A549 (cell line): ENCODE measurements around the gene CEBPE. TPM values are rescaled to one million over a fixed set of nuclear protein-coding genes. Genes with fewer than 3 reads are reported as not detected.

ENCODE experiments used
- ATAC-seq, 2 experiments: fragments of 200-7000 bp in 1 of 2; fragments of >200 bp in 1 of 2; cut with Nextera tagmentation in 1 of 2; cut with Tn5 transposase in 1 of 2; 3 replicates each; pipeline versions ENCODE4 v1.8.0 to v1.9.1; 2018 to 2020; ENCODE audit warnings: mild to moderate bottlenecking in 1 of 2, moderate library complexity in 1 of 2
- CTCF ChIA-PET: fragments of 300-600 bp; sonication (Branson Sonifier 250); formaldehyde crosslinking; extraction: SDS; loops from one replicate; lab custom pipeline; 2021; ENCODE audit warnings: antibody characterized with exemption, inconsistent platforms; lab: Yijun Ruan, JAX
- POLR2A ChIA-PET: fragments of 350-600 bp; formaldehyde crosslinking; extraction: SDS; loops from one replicate; lab custom pipeline; 2021; ENCODE audit warnings: antibody characterized with exemption, inconsistent platforms; lab: Yijun Ruan, JAX
- DNase-seq, 2 experiments: peaks; one replicate each; pipeline versions ENCODE4 v3.0.0 to v3.0.0-alpha.2; 2011 to 2016; ENCODE audit warnings: low read depth in 1 of 2, low spot score in 1 of 2
- FAIRE-seq: peaks from 2 replicates; lab custom pipeline; 2011; peaks lifted over from hg19 to GRCh38; lab: Jason Lieb, UNC
- H3K27ac ChIP-seq, 2 experiments: fragments of >200 bp; sonication (Bioruptor Twin); formaldehyde crosslinking; 3 replicates each; pipeline ENCODE4 v1.5.1; 2016 to 2017
- H3K4me1 ChIP-seq: fragments of >200 bp; sonication (Bioruptor Twin); formaldehyde crosslinking; 3 replicates; pipeline ENCODE4 v1.6.1; 2016
- H3K4me2 ChIP-seq: fragments of >200 bp; sonication (Bioruptor Twin); formaldehyde crosslinking; 3 replicates; pipeline ENCODE4 v1.6.1; 2016
- H3K4me3 ChIP-seq: fragments of >200 bp; sonication (Bioruptor Twin); formaldehyde crosslinking; 3 replicates; pipeline ENCODE4 v1.5.1; 2016
- H3K9me3 ChIP-seq: fragments of >200 bp; sonication (Bioruptor Twin); formaldehyde crosslinking; 3 replicates; pipeline ENCODE4 v1.6.1; 2016
- ATOH8 ChIP-seq: fragments of 250-450 bp; sonication (Bioruptor Pico); IDR thresholded peaks from 2 replicates; pipeline ENCODE4 v1.5.0; 2020; ENCODE audit warnings: low read depth, mild to moderate bottlenecking, moderate library complexity
- CBX2 ChIP-seq: fragments of 200-600 bp; sonication (generic); IDR thresholded peaks from 2 replicates; pipeline ENCODE4 v1.6.1; 2016; ENCODE audit warnings: low read depth, mild to moderate bottlenecking, borderline replicate concordance
- CEBPB ChIP-seq, 2 experiments: fragments of >200 bp in 1 of 2; sonication (Bioruptor Twin) in 1 of 2; formaldehyde crosslinking in 1 of 2; IDR thresholded peaks; 2 replicates each; pipeline ENCODE4 v1.6.1; 2012 to 2016
- E2F6 ChIP-seq: IDR thresholded peaks from 2 replicates; pipeline ENCODE4 v1.6.1; 2012; ENCODE audit warnings: low read depth, borderline replicate concordance
- EHF ChIP-seq: fragments of 250-450 bp; sonication (Bioruptor Pico); IDR thresholded peaks from 2 replicates; pipeline ENCODE4 v1.5.0; 2020; ENCODE audit warnings: mild to moderate bottlenecking
- EP300 ChIP-seq, 2 experiments: fragments of >200 bp; sonication (Bioruptor Twin); formaldehyde crosslinking; IDR thresholded peaks; 2 replicates in 1 of 2; 3 replicates in 1 of 2; pipeline ENCODE4 v1.6.1; 2016 to 2017
- FOSB ChIP-seq: fragments of 250-450 bp; sonication (Bioruptor Pico); IDR thresholded peaks from 2 replicates; pipeline ENCODE4 v1.5.0; 2020; ENCODE audit warnings: mild to moderate bottlenecking, moderate library complexity
- HOXA7 ChIP-seq: fragments of 250-450 bp; sonication (Bioruptor Pico); IDR thresholded peaks from 2 replicates; pipeline ENCODE4 v1.5.0; 2020; ENCODE audit warnings: mild to moderate bottlenecking, moderate library complexity
- HOXB5 ChIP-seq: fragments of 250-450 bp; sonication (Bioruptor Pico); IDR thresholded peaks from 2 replicates; pipeline ENCODE4 v1.5.0; 2020; ENCODE audit warnings: mild to moderate bottlenecking, moderate library complexity
- JUNB ChIP-seq: fragments of >200 bp; sonication (Bioruptor Twin); formaldehyde crosslinking; IDR thresholded peaks from 2 replicates; pipeline ENCODE4 v1.6.1; 2016
- MAX ChIP-seq: IDR thresholded peaks from 2 replicates; pipeline ENCODE4 v1.6.1; 2012
- MYC ChIP-seq: IDR thresholded peaks from 2 replicates; pipeline ENCODE4 v1.6.1; 2012; ENCODE audit warnings: mild to moderate bottlenecking, inconsistent platforms, low read length, improper control_type of control experiment, borderline replicate concordance
- NFE2L2 ChIP-seq: fragments of 150-350 bp; conservative IDR thresholded peaks from 2 replicates; pipeline ENCODE4 v1.6.1; 2014; ENCODE audit warnings: low read length
- NPAS2 ChIP-seq: fragments of 250-450 bp; sonication (Bioruptor Pico); IDR thresholded peaks from 2 replicates; pipeline ENCODE4 v1.8.0; 2022; ENCODE audit warnings: mild to moderate bottlenecking, moderate library complexity, borderline replicate concordance
- POLR2AphosphoS2 ChIP-seq: conservative IDR thresholded peaks from 2 replicates; pipeline ENCODE4 v1.6.1; 2012; ENCODE audit warnings: low read length, improper control_type of control experiment, inconsistent platforms
- REST ChIP-seq: fragments of 200-600 bp; sonication (generic); IDR thresholded peaks from 2 replicates; pipeline ENCODE4 v1.6.1; 2016; ENCODE audit warnings: antibody characterized with exemption, mild to moderate bottlenecking, moderate library complexity
- RFX5 ChIP-seq: fragments of 450-650 bp; IDR thresholded peaks from 2 replicates; pipeline ENCODE4 v1.7.1; 2014; ENCODE audit warnings: antibody characterized with exemption, mild to moderate bottlenecking, moderate library complexity
- SREBF2 ChIP-seq: fragments of 450-650 bp; IDR thresholded peaks from 2 replicates; pipeline ENCODE4 v1.6.1; 2014; ENCODE audit warnings: mild to moderate bottlenecking, moderate library complexity
- WGBS: methylation state at CpG from one replicate; pipeline ENCODE4 v1.1.6; 2017; ENCODE audit errors: missing lambda C conversion rate; 5-methylcytosine and 5-hydroxymethylcytosine counted together
- polyA plus RNA-seq, 4 experiments: library from polyadenylated mRNA; depleted of rRNA in 3 of 4; stranded (reverse); fragments of >200 nt; fragmentation: RNase III in 1 of 4; extraction: RNeasy Plus Mini Kit Qiagen cat#74134 plus additional on column Dnase treatment in 1 of 4; gene quantifications; 2 replicates in 3 of 4; 3 replicates in 1 of 4; pipeline ENCODE4 v1.2.3, GENCODE V29; 2011 to 2017
- TF ChIP-seq, protein P1 (sequence below): fragments of 150-350 bp; IDR thresholded peaks from 2 replicates; pipeline ENCODE4 v1.6.1; 2014; ENCODE audit warnings: low read depth, mild to moderate bottlenecking, low read length
- TF ChIP-seq, protein P2 (sequence below): fragments of >200 bp; sonication (Bioruptor Twin); formaldehyde crosslinking; IDR thresholded peaks from 2 replicates; pipeline ENCODE4 v1.6.1; 2016

CEBPE gene
- polyA plus RNA-seq, 2 of the 4 experiments (the other 2 are of a cell fraction), result 0.05 TPM; not detected in 1

GRCh38 chr14:23121361-23121771, 2.3 kb upstream of the CEBPE start:
- no peak overlapping the region for H3K4me2 ChIP-seq
- H3K4me3 ChIP-seq, result no peak overlapping the region
- TF ChIP-seq RFX5 (no peak), JUNB (no peak), CEBPB (IDR thresholded peaks at IDR 0.05) (no peak), EHF (CRISPR knock-in tag) (no peak), FOSB (CRISPR knock-in tag) (no peak), MAX (no peak), NFE2L2 (no peak), CBX2 (no peak), EP300 (IDR thresholded peaks at IDR 0.05) (no peak), SREBF2 (no peak), HOXA7 (CRISPR knock-in tag) (no peak), ATOH8 (CRISPR knock-in tag) (no peak), HOXB5 (CRISPR knock-in tag) (no peak), REST (no peak), E2F6 (no peak), POLR2AphosphoS2 (no peak), NPAS2 (CRISPR knock-in tag) (no peak), MYC (no peak)
- TF ChIP-seq, protein P1, sequence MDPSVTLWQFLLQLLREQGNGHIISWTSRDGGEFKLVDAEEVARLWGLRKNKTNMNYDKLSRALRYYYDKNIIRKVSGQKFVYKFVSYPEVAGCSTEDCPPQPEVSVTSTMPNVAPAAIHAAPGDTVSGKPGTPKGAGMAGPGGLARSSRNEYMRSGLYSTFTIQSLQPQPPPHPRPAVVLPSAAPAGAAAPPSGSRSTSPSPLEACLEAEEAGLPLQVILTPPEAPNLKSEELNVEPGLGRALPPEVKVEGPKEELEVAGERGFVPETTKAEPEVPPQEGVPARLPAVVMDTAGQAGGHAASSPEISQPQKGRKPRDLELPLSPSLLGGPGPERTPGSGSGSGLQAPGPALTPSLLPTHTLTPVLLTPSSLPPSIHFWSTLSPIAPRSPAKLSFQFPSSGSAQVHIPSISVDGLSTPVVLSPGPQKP, result no peak
- TF ChIP-seq, protein P2, sequence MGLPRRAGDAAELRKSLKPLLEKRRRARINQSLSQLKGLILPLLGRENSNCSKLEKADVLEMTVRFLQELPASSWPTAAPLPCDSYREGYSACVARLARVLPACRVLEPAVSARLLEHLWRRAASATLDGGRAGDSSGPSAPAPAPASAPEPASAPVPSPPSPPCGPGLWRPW, result no peak
- H3K9me3 ChIP-seq, result no peaks in the 10 kb centered on the region
- ChIA-PET CTCF (interaction anchor here (0.6 to 24.2 kb wide), 45 partner anchors 9 to 253 kb away, joined by 3 to 848 read pairs (median 5); partner anchors contain the start of genes ACIN1, C14orf119, PPP1R3E and SLC7A8), POLR2A (interaction anchor here (1.0 kb wide), 1 partner anchor 66 kb away, joined by 6 read pairs; no protein-coding TSS in a partner anchor)
- DNase-seq (no peak), FAIRE-seq (no peak), ATAC-seq (no peak)
- H3K4me1 ChIP-seq, result no peaks in the 10 kb centered on the region
- no peak overlapping the region; a peak in 1 of 6 replicates for H3K27ac ChIP-seq
- WGBS, result 62% methylated on average over 6 of the region's 6 CpGs
